Skin of body (tissue), 3 donors: ENCODE measurements around the gene MAPKAPK3. TPM values are rescaled to one million over a fixed set of nuclear protein-coding genes. Genes with fewer than 3 reads are reported as not detected.
"Not testable (repeated sequence)": the region's sequence is repeated elsewhere in the genome, so short reads cannot be mapped to it uniquely, and the experiment has no call there.

Experiments
- DNase-seq: peaks from one replicate; lab custom pipeline; 2025; lab: John Stamatoyannopoulos, UW
- small RNA-seq: library from RNA; depleted of rRNA; stranded (forward); fragments of <200 nt; gene quantifications from one replicate; pipeline ENCODE3, GENCODE V24; 2014; ENCODE audit warnings: low replicate concordance
- total RNA-seq: library from RNA; depleted of rRNA; stranded (reverse); fragments of >200 nt; gene quantifications from one replicate; pipeline ENCODE4 v1.2.3, GENCODE V29; 2014

The MAPKAPK3 gene
- total RNA-seq, 1 donor from 2014 or later = 27.8 TPM

DNA sequence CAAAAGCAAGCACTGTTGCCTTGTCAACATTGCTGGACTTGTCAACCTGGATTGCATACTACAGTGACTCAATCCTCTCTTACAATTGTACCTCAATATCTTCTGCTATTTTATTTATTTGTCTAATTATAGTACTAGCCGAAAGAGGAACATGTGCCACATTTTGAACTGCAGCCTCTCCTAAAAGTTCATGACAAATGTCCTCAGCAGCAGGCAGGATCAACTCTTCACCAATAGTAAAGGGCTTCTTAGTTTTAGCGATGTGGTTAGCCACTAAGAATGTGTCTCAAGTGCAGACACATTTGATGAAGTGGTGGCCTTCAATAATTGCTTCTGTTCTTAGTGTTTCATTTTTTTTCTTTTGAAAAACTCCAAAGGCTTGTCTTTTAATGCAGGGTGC lies 71.0 kb downstream of the MAPKAPK3 start:
- DNase-seq = no peak

DNA sequence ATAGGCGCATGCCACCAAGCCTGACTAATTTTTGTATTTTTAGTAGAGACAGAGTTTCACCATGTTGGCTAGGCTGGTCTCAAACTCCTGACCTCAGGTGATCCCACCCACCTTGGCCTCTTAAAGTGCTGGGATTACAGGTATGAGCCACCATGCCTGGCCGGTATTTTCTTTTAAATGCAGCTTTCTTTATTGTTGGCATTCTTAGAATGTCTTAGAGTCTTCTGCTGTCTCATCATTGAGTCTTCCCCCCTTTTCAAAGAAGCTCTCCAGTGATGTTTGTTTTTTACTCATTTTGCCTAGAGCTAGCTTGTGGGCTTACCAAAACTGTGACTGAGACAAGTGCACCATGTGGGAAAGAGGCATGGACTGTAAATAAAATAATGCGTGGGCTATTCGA lies 71.7 kb downstream of the MAPKAPK3 start:
- not testable (repeated sequence) for DNase-seq

GRCh38 chr3:50689558-50689957 lies 72.6 kb downstream of the MAPKAPK3 start:
- DNase-seq = no peak

DNA sequence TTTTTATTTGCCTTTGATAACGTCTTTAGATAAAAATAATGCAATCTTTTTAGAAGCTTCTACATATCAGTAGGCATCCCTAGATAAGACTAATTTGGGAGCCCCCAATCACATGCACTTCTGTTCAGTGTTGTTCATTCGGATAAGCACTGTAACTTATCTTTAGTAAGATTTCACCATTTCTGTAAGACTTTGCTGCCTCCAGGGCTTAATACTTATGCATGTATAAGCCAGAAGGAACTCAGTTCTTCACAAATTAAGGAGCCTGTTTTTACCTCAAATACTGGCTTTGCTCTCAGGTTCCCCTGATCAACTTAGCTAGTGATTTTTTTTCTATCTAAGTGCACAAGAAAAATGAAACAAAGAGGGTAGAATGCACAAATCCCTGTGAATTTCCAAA lies 78.1 kb downstream of the MAPKAPK3 start:
- no peak for DNase-seq

- no peak for DNase-seq
Observed at GRCh38 chr3:50696276-50696675, 79.3 kb downstream of the MAPKAPK3 start.

GRCh38 chr3:50698269-50698668 lies 81.3 kb downstream of the MAPKAPK3 start:
- DNase-seq = no peak

Small RNA genes within 50 kb of the gene (small RNA-seq; reads per million reads assigned to genes)
- gene MIR4787 (0.12 reads per million), gene PPIAP69 (not detected)

Other genes with a start within 250 kb of the MAPKAPK3 start
- 1.4 TPM for gene CACNA2D2, start 113.5 kb upstream of the MAPKAPK3 start, total RNA-seq
- gene C3orf18, start 49.4 kb upstream of the MAPKAPK3 start, total RNA-seq = 7.2 TPM
- 5.4 TPM for gene HEMK1, start 47.6 kb upstream of the MAPKAPK3 start, total RNA-seq
- gene CISH, start 5.4 kb upstream of the MAPKAPK3 start, total RNA-seq = 10.0 TPM
- 0.89 TPM for gene DOCK3, start 57.8 kb downstream of the MAPKAPK3 start, total RNA-seq